ENCODE results near the gene KIF1B.
"Not testable (repeated sequence)": the region's sequence is repeated elsewhere in the genome, so short reads cannot be mapped to it uniquely, and the experiment has no call there.

KIF1B gene

GRCh38 chr1:10426535-10426848, 216.1 kb downstream of the KIF1B start:
- not testable (repeated sequence) for DNase-seq (ENCODE audit: low spot score)

DNA sequence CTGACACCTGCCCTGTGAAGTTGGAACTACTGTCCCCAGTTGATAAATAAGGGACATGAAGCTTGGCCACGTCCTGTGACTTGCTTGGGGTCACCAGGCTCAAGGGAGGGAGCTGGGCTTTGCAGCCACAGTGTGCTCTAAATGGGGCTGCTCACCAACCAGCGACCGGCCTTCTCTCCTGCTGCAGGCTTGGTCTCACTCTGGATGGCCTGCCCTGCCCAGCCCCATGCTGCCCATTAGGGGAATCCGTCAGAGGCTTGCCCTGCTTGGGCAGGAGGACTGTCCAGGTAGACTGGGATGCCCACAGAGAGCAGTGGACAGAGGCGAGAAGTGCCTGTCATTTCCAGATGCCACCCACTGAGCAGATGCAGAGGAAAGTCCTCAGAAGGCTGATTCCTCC, 218.6 kb downstream of the KIF1B start:
- no peak for DNase-seq (ENCODE audit: low spot score)

DNA sequence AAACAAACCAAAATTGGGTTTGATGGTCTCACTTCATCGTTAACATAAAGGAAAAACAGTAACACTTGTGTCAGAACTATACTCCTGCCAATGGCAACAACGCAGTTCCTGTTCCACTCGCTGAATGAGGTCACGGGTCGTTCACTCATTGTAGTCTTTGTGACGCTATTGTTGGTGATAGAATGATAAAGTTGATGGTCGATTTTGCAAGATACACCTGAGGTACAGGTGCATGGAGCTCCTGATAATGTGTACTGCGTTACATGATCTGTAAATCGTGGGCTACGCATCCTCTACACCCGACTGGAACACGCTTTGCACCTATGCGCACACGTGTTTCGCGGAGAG, 219.5 kb downstream of the KIF1B start:
- DNase-seq (ENCODE audit: low spot score) = peak; percentile 24

GRCh38 chr1:10430216-10431069, 220.1 kb downstream of the KIF1B start, which contains the start of gene CENPS:
Gene CENPS (plus strand): TSS chr1:10430433. CDS start chr1:10430518, 85 bp downstream.
- peak; percentile 100 for DNase-seq (ENCODE audit: low spot score)
